HG03378 (cell line): Measurements from ENCODE around the gene FBN1.

Experiments
- ATAC-seq: cut with Tn5 transposase; IDR thresholded peaks from one replicate; pipeline ENCODE4 v1.9.1; 2021; ENCODE audit warnings: mild to moderate bottlenecking, moderate library complexity; ENCODE audit not compliant: unreplicated experiment

The FBN1 gene

DNA sequence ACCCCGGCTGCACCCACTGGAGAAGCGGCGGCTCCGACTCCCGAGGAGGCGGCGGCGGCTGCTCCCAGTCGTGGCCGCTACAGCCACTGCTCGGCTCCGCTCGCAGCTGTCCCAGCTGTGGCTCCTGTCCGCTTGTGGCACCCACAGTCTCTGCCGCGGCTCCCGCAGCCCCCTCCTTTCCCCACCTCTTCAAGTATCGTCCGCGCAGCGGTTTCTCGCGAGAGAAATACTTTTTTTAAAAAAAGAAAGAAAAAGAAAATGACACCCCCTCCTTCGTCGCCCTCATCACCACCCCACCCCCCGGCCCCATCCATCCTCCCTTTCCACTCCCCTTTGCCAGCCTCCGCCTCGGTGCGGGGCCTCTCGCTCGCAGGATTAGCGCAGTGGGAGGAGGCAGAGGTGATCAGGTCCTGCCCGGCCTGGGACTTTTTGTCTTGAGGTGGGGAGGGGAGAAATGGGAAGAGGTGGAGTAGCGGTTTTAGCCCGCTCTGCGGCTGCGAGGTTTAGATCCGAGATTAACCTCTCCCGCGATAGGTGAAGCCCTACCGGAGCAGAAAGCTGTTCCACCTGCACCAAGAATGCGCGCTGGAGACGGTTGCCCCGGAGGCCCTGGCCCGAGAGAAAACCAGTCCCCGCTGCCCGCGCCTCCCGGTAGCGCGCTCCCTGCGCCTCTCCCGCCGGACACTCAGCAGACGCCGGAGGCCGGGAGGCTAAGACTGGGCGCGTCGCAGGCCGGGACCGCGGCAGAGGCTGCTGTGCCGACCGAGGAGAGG lies at the start of gene FBN1:
Gene FBN1 (minus strand): TSS at position 152 of the 773 bp plus-strand sequence. CDS start 940 bp downstream, outside the sequence.
- ATAC-seq = peak; percentile 47

DNA sequence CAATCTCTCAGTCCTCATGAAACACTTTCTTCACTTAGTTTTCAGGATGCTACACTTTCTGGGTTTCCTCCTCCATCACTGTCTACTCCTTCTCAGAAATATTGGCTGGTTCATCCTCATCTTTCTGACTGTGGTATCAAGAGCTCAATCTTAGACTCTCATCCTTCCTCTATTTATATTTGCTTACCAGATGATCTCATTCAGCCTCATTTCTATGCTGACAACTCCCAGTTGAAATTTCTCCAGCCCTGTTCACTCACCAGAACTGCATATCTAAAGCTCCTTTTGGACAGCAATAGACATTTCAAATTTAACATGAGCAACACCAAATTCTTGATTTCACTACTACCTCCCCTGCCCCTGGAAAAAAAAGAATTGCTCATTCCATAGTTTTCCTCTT lies 48.0 kb upstream of the FBN1 start:
- ATAC-seq = no peak

GRCh38 chr15:48688493-48688892 lies 43.0 kb upstream of the FBN1 start:
- no peak for ATAC-seq

DNA sequence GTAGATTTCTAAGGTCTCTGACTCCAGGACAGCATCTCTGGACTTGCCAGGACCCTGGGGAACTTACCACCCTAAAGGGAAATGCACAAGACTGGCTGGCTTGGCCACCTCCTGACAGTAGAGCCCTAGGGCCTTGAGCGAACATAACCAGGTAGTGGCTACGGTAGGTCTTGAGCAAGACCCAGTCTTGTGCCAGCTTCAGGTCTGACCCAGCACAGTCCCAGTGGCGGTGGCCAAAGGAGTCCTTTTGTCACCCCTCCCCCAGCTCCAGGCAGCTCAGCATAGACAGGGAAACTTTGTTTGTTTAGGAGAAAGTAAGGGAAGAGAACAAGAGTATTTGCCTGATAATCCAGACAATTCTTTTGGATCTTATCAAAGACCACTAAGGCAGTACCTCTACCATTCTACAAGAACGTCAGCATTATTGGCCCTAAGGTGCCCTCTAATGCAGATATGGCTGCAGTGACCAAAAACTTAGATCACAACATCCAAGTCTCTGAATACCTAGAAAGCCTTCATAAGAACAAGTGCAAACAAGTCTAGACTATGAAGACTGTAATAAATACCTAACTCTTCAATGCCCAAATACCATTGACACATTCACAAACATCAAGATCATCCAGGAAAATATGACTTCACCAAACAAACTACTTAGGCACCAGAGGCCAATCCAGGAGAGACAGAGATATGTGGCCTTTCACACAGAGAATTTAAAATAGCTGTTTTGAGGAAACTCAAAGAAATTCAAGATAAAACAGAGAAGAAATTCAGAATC lies 38.7 kb upstream of the FBN1 start:
- no peak for ATAC-seq

- no peak for ATAC-seq
Observed at GRCh38 chr15:48682942-48683651, 37.6 kb upstream of the FBN1 start.

- ATAC-seq = no peak
Observed at GRCh38 chr15:48681353-48681752, 35.8 kb upstream of the FBN1 start.

DNA sequence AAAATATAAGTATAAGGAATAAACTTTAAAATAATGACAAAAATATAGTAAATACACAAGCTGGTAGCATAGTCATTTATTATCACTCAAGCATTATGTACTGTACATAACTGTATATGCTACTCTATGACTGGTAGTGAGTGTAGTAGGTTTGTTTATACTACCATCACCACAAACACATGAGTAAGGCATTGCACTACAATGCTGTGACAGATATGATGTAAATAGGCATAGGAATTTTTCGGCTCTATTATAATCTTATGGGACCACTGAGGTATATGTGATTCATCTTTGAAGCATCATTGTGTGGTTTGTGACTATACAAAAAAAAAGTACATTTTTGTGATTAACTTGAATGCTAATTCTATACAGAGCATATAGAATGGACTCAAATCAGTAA lies 35.3 kb upstream of the FBN1 start:
- ATAC-seq = no peak

DNA sequence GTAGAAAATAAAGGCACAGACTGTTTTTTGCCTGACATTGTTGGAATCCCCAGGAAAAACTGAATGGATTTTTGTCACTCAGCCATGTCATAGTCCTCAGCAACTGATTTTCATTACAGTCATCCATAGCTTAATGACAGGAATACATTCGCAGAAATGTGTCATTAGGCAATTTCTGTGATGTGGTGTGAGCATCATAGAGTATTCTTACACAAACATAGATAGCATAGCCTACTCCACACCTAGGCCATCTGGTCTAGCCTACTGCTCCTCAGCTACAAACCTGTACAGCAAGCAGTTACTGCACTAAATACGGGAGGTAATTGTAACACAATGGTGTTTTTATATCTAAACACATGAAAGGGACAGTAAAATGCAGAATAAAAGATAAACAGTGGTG lies 34.4 kb upstream of the FBN1 start:
- no peak for ATAC-seq

- ATAC-seq = no peak
Observed at GRCh38 chr15:48678851-48679250, 33.3 kb upstream of the FBN1 start.

GRCh38 chr15:48677821-48678220 lies 32.3 kb upstream of the FBN1 start:
- no peak for ATAC-seq

DNA sequence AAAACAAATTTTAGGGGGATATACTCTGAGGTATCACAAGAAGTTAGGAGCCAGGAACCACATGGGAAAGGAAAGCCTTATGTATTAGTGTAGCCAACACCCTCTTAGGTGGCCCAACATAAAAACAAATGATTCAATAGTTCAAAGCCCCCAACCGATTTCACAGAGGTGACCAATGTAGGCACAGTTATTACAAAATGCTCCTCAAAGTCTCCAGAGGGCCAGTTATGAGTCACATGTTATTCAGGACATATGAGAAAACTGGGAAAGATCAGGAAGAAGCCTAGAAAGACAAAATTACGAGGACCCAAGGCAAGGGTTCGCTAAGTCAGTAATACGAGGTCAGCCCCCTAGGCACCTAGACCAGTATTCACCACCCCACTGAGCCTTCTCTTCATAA lies 29.9 kb upstream of the FBN1 start:
- no peak for ATAC-seq

DNA sequence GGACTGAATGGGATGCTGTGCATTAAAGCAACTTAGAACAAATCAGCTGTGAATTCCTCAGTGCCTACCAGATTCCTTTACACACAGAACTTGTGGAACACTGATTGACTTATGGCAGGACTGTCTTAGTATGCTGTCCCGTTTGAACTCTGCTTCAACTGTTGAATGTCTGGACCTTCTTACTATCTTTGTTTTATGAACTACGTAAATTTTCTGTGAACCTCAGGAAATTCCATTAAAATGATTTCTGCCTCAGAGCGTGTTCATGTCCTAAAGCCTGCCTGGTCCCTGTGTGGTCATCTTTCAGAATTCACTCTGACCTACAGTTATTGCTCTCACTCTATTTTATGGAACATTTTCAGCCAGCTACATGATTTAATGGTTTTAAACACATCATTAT lies 29.4 kb upstream of the FBN1 start:
- no peak for ATAC-seq

DNA sequence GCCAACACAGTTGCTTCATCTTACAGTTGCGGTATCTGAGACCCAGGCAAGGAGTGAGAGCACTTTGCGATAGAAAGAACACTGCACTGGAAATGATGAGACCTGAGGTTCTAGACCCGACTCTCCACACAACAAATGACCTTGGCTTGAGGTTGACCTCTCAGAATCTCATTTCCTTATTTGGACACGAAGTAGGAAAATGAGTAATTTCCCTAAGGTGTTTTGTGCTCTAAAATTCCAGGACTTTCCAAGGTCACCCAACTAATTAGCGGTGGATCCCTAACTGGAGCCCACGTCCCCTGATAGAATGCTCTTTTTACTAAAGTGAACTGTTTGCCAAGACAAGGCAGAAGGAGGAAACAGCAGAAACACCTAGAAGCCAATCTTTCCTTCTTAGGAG lies 26.7 kb upstream of the FBN1 start:
- ATAC-seq = no peak

- no peak for ATAC-seq
Observed at GRCh38 chr15:48671103-48672022, 25.9 kb upstream of the FBN1 start.

- no peak for ATAC-seq
Observed at GRCh38 chr15:48667701-48668100, 22.2 kb upstream of the FBN1 start.

DNA sequence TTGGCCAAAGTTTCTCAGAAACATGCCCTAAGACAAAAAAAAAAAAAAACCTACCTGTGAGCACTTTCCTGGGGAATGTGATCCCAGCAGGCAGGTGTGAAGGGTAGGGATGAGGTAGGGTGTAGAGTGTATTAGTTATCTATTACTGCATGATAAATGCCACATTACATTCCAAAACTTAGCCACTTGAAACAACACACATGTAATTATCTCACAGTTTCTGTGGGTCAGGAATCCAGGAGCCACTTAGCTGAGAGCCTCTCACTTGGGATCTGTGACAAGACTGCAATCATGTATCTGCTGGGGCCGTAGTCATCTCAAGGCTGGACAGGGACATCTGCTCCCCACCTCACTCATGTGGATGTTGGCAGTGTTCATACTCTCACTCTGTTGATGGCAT lies 18.9 kb upstream of the FBN1 start:
- ATAC-seq = no peak

- ATAC-seq = no peak
Observed at GRCh38 chr15:48657950-48658591, 12.6 kb upstream of the FBN1 start.

DNA sequence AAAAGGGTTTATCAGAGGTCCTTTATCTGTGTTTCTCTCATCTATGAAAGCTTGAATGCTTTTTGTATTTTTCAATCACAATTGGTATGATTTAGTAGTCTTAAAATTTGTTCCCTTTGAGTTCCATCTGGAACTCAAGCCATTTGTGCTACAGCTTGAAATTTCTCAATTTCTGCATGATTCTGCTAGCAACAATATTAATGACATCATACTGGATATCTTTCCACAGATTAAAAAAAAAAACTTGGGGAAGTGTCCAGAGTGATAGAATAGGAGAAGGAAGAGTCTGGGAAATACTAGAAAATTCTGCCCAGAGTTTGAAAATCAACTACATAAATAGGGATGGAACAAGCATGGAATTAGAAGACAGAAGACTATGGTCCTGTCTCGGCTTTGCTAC lies 9.3 kb upstream of the FBN1 start:
- no peak for ATAC-seq

DNA sequence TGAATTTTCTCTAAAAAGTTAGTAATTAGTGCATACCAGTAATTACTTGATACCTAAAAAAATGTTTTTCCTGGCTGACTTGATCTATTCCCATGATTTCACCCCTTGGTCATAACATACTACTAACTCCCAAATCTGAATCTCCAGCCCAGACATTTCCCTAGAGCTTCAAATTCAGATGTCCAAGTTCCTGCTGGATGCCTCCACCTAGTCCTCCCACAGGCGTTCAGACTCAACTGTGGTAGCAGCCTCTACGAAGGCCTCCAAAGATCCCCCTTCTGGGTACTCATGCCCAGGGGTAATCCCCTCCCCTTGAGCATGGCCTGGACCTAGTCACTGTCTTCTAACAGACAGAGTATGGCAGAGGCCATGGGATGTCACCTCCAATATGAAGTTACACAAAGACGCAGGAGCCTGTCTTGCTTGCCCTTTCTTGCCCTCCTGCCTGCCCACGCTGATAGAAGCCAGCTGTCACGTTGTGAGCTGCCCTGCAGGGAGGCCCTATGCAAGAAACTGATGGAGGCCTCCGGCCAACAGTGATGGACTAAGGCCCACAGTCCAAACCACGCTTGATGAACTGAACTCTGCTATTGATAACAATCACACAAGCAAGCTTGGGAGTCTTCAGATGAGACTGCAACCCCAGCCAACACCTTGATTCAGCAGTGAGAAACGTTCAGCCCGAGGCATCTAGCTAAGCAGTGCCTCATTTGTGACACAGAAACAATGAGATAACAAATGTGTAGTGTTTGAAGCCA lies 8.6 kb upstream of the FBN1 start:
- no peak for ATAC-seq
